ENCODE measurements around the gene ZNF385A.

ZNF385A gene

DNA sequence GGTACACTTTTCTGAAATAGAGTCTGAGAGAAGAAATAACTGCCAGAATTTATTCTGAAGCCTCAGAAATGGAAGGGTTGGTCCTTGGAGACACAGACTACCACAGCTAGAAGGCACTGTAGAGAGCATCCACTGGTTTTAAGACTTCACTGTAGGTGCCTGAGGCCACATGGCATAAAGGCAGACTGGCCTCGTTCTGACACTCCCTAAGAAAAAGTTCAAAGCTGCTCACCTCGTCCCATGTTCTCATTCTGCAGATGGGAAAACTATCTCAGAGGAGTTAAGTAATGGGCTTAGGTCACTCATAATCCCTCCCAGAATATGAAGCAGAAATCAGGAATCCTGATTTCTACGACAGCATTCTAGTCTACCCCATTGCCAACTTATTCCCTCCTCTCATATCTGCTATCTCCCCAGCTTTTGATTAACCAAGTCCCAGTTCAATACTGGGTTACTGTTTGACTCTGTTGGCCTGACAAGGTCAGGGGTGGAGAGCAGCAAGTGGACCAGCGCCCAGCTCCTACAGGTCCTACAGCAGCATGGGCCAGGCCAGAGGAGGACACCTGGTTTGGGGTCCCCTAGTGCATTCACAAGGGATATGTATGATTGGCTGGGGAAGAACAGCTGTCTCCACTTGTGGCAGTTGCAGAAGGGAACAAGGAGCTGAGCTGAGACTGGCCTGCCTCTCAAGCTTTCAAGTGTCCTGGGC lies 30.8 kb upstream of the ZNF385A start:
- peak; percentile 49 to 53 for DNase-seq

DNA sequence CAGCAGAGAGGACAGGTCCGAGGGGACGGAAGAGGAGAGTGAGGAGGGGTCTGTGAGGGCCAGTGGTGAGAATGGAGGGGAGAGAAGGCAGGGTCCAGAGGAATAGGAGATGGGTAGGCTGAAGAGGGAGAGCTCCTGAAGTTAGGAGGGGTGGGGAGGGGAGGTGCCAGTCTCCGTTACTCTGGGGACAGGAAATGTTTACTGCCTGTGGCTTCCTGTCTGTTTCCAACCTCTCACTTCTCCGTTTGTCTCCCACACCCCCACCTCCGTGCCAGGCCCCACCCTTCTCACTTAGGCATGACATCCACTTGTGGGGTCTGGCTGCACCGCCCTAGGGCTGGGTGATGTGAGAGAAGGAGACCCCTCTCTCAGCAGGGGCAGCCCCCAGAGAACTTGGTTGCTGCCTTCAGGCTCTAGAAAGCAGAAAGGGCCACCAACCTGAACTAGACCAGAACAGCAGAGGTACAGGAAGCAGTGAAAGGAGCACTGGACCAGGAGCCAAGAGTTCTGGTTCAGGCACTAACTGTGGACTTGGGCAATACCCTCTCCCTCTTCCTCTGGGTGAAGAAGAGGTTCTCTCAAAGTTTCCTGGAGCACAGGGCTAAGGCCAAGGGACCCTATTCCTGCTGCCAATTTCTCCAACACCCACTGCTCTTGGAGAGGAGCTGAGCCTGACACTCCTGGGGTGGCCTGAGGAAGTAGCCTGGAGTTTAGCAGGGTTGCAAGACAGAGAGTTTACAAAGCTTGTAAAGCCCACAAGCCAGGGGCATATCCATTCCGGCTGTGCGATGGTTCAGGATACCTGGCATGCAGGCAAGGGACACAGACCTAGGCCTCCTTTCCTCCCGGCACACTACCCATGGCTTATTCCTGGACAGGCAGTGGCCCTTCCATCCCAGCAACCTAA lies 29.0 kb upstream of the ZNF385A start:
- DNase-seq = peak; percentile 96 to 98

DNA sequence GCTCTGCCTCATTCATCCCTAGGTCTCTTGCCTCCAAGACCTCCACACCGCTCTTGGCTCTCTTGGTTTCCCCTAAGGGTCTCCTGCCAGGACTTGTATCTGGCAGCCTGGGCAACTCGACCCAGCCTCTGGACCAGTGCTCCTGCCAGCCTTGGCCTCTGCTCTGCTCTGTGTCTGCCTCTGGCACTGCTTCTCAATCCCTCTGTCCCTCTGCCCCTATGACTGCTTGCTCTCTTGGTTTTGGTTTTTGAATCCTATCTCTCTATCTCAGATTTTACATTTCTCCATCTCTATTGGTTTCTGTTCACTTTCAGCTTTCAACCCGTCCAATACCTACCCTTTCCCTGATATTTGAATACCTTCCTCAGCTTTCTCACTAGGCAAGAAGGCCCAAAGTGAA lies 28.3 kb upstream of the ZNF385A start:
- DNase-seq = no peak

DNA sequence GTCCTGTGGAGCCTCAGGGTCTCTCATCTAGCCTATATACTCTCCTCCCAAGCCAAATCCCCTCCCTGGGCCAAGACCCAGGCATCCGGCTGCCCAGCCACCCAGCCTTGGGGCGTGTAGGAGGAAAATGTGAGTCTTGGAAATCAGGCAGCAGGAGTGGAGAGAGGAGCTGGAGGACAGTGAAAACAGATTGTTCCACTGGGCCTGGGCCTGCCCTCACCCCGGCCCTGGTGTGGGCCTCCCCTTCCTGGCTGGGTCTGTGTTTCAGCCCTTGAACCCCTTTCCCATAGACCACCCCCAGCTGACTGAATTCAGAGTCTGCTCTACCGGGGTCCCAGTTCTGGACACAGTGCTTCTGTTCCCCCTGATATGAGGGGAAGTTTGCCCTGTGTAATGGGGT lies 27.8 kb upstream of the ZNF385A start:
- DNase-seq = no peak

DNA sequence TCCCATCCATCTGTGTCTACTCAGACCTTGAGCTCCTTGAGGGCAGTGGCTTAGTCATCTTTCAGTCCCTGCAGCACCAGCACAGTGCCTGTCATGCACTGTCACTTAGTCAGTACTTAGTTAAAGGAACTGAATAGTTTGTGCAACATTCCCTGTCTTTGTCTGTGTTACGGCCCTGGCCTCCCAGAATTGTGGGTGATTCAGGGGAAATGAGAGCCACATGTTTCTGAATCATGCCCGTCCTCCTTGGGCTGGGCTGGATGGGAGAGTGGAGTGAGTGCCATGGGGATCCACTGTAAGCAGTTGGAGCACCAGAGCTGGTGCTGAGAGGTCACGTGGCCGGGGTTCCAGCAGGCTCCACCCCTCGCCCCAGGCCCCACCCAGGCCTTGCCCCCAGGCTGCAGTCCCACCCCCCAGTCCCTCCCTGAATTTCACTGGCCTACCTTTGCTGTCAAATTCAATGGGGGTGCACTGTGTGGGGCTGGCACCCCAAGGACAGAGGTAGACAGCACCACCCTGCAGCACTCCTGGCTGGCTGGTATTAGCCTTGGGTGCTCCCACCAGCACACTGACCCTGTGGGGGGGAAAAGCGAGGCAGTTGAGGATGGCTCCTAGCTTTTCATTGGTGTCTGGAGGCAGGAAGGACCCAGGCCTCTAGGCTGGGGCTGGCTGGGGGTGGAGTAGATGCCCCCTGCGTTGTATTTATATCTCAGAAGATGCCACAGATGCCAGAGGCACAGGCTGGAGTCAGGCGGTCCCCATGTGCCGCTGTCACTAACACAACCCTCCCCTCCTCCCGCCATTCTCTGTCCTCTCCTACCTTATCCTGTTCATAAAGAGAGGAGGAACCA lies 27.1 kb upstream of the ZNF385A start:
- peak; percentile 66 to 70 for DNase-seq

DNA sequence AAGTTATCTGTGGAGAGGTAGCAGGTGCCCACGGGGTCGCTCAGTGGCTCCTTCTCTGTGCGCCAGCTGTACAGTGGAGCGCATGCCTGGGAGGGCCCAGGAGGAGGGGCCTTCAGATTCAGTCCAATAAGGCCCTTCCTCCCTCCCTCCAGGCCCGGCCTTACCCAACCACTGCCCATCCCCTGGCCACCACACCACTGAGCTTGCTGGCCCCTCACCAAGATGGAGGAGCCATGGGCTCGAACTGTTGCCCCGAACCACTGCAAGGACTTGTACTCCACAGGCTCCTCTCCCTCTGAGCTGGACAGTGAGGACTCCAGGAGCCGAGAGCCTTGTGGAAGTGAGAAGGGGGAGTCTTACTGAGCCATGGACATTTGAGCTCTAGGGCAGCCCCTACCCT lies 24.7 kb upstream of the ZNF385A start:
- no peak for DNase-seq

DNA sequence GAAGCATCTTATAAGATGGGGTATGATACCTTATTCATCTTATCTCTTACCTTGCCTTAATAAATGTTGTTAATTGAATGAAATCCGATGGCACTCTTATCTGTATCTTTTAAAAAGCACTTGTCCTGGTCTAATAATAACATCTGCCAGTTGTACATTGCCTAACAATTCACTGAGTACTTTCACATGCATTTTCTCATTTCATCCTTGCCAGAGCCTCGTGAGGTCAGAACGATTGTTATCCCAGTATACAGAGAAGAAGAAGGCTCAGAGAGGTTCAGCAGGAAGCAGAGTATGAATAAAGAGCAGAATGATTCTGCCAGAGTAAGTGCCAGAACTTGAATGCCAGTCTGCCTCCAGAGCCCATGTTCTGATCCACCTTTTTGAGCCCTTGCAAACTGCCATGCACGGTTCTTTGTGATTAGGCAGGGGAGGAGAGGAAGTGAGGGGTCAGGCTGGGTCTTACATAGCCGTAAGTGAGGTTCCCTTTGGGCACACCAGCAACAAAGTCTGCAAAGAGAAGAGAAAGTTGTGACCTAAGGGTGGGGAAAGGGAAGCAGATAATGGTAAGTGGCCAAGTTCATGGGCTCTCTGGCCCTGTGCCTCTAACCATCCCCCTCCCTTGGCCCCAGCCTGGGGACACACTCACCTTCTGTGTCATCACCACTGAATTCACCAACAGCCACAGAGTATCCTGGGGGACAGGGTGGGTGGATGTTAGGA lies 22.8 kb upstream of the ZNF385A start:
- DNase-seq = no peak

DNA sequence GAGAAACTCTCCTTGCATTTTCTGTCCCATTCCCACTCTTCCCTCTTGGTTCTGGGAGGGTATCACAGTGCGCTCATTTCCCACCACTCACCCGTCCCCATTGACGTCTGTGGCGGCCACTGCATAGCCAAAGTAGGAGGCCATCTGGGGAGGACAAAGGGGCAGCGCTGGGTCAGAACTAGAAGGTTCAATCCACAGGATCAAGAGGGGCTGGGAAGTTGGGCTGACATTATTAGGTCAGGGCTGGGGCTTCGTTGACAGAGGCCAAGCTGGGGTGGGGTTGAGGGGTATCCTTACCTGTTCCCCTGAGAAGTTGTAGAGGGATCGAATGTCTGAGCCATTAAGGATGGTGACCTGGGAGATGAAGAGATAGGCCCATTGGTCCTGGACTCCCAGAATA lies 21.0 kb upstream of the ZNF385A start:
- no peak for DNase-seq

DNA sequence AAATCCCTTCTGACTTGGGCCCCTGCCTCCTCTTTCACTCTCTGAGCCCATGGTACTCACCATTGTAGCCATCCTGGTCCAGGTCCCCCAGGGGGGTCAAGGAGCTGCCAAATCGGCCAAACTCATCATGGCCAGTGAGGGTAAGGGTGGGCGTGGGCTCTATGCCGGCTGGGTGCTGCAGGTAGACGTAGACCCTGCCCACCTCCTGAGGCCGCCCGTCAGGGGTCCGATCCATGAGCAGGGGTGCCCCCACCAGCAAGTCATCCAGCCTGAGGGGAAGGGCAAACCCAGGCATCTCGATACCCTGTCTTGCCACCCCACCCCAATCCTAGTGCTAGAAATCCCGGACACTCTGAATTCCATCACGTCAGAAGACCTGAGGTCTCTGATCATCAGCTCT lies 20.6 kb upstream of the ZNF385A start:
- no peak for DNase-seq

DNA sequence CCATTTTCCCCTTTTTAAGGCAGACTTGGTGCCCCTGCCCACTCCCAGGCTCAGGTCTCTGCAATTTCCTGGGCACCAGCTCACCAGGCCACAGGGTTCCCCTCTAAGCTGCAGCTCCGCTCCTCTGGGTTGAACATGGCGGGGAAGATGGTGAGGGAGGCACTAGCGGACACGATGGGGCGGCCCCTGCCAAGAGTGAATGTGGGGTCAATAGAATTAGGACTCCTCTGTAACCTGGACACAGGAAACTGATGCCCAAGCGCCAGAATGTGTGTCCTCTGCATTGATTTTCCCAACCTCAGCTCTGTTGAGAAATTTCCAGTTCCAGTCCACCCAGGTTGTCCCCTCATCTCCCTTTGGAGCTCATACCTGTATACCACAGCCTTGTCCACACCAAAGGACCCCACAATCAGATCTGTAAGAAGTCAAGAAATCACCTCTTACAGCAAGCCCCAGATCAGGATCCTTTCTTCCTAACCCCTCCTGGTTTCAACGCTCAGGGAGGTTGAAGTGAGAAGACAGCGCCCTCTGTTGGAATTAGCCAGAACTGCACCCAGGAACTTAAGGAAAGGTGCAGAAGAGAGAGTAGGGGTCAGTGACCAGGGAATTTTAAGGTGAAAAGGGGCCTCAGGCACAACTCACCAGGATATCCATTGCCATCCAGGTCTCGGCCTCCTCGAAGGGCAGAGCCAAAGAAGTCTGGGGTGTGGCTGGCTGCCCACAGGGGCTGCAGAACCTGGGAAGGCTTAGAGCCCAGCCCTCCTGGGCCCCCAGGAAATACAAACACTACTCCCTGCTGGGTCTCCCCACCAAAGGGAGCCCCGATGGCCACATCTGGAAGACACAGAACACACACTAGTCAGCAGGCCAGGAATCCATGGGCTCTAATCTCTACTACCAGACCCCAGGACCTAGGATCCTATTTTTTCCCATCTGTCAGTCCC lies 19.8 kb upstream of the ZNF385A start:
- peak; percentile 62 to 66 for DNase-seq

DNA sequence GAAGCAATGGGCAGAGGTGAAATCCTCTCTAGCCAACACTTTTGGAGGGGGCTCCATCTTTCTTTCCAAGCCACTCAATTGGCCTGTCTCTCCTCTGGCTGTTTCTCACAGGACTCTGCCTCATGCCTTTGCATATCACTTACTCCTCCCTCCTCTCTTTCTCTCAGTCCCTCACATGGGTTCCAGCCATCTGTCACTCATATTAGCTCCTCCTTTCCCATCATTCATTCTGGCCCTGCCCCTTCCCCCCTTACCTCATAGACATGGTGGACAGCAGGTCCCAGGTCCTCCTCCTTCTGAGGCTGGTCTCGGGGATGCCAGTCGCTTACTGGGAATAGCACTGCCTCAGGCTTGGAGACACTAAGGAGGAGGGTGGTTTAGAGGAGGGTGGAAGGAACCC lies 16.6 kb upstream of the ZNF385A start:
- DNase-seq = no peak

DNA sequence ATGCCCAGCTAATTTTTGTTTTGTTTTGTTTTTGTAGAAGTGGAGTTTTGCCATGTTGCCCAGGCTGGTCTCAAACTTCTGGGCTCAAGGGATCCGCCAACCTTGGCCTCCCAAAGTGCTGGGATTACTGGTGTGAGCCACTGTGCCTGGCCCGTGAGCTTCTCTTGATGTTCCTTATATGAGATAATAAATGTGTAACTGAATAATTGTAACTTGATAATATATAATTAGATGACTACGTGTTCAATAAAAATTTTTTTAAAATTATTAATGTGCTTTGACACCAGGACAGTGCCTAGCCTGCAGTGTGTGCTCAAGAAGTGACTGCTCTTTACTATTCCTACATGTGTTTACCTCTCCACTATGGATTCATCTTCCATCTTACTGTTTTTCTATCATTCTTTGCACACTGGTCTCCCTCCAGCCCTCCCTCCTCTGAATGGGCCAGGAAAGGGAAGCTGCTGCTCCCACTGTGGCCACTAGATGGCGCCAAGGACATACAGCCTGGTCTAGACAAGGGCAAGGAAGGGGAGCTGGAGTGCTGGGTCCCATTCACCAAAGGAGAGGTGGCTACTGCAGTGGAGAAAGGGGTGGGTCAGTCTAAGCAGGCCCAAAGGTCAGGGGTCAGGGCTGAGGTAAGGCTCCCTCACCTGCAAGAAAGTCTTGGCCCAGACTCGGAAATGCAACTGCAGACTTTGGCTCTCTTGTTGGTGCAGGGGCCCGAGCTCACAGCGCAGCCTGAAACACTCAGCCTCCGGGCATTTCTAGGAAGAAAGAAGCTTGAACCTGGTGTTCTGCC lies 14.7 kb upstream of the ZNF385A start:
- DNase-seq = peak; percentile 79 to 85

DNA sequence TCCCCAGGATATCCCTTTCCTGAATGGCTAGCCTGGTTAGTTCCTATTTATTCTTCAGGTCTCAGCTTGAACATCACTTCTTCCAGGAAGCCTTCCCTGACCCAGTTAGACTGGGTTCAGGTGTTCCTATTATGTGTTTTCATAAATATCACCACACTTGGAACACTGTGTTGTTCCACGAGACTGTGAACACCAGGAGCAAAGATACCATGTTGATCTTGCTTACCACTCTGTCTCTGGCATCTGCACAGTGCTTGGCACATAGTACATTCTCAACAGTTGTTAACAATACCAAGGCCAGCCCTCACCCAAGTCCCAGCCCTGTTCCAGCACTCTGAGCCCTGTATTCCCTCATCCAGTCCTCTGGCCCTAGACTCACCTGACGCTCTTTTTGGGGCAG lies 13.7 kb upstream of the ZNF385A start:
- no peak for DNase-seq

DNA sequence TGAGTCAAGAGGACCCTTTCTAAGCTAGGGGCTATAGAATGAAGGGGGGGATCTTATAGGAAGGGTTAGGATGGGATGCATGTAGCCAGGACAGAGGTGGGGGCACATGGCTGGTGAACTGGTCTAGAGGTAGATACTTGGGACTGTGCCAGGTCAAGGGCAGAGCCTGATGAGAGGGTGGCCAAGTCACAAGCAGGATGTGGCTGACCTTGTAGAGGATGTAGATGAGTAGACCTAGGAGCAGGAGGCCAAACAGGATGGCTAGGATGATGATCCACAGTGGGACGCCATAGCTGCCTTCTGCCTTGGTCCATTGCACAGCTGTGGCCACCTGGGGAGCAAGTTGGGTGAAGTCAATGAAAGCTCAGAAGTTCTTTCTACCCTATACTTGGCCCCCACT lies 12.6 kb upstream of the ZNF385A start:
- DNase-seq = no peak

DNA sequence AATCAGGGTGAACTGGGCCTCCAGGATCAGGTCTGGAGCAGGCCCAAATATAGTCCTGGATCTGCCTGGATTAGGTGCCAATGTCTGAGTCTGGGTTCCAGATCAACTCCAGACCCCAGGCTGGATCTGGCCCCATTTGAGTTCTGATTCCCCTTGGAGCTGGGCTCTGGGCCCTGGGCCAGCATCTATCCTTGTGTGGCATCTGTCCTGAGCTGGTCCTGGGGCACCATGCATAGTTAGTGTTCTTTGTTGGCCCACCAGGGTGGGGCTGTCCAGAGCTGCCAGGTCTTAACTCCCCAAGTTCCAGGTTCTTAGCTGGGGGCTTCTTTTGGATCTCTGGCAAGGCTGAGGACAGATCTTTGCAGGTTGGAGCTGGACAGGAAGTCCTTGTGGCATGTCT lies 11.0 kb upstream of the ZNF385A start:
- DNase-seq = no peak

DNA sequence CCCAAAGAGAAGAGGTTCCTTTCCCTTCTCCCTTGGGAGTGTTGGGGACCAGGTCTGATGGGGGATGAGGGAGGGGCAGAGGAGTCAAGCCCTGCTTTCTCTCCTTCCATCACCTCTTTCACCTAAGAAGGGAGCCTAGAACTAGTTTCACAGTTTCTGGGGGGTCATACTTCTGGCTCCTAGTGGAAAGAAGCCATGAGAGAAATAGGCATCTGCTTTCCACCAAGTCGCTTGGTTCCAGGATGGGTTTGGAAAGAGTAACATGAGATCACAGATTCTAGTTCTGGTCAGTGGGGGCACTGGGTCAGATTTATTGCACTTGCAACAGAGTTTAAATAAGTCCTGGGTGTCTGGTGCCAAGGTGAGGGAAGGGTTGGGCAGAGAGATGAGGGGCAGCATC lies 10.5 kb upstream of the ZNF385A start:
- DNase-seq = no peak

DNA sequence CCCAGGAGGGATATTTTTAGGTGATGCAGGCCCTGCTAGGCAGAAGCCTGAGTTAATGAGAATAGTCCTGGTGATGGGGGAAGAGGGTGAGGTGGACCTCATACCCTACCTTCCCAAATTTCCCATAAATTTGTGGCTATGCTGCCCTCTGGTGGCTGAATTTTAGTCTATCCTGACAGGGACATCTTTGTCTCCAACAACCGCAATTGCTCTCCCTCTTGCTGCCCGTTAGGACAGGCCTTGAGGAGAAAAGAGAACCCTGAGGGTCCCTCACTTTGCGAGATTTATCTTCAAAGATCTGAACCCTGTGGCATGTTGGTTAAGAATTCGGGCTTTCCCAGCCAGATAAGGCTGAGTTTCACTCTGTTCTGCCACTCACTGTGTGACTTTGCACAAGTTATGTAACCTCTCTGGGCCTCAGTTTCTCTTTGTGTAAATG lies 9.8 kb upstream of the ZNF385A start:
- DNase-seq = peak; percentile 26 to 40

DNA sequence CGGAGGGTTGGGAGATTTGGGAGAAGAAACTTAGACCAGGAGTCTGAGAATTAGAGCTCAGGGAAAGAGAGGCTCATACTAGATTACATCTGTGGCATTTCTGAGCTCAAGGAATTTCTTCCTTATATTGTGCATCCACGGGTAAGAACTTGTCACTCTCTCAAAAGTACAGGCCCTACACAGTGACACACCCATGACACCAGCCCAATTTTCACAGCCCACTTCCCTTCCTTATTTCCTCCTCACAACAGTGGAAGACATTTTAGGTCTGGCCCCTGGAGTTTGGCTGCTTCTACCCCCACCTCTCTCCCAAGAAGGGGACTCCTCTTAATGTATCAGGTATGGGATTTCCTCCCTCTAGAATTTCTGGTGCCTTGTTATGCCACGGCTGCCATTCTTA lies 9.2 kb upstream of the ZNF385A start:
- DNase-seq = peak; percentile 24 to 31

DNA sequence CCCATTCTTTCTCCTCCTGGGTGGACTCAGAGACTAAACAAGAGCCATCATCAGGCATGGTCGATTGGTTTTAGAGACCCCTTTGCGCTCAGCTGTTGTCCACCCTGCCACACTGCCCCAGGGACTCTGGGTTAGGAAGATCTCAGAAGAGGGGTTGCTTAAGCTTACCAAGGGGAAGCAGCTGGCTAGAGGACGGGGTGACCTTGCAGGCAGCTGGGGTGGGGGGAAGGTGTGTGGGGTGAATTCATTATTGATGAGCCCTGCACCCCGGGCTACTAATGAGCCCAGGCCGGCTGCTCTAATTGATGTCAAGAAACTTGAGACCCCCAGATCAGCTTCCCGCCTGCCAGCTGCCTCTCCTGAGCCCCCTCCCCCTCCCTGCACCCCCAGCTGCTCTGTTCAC lies 8.7 kb upstream of the ZNF385A start:
- DNase-seq = no peak

DNA sequence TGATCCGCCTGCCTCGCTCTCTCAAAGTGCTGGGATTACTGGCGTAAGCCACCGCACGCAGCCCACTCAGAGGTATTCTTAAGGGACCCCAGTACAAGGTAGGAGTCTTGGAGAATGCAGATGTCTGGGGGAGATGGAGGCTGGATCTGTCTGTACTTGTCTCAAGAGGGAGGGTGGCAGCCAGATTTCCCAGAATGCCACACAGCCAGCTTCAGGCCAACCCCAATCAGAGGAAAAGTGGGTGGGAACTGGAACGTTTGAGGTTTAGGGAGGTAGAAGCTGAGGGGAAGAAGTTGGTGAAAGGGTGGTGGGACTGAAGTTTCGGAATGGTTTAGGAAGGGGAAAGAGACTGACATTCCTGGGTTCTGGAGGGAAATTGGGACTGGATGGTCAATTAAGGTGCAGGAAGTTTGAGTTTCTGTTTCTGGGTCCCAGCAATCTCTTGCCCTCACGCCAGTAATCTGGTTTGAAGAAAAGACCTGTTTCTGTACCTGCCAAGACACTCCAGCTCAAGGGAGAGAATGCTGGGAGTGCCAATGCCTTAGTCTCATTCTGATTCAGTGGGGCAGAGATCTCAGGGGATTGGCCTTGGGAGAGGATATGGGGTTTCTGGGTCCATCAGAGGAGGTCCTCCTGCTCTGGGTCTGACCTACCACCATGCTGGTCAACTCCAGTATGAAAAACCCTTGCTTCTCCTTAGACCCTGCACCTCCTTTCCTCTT lies 8.1 kb upstream of the ZNF385A start:
- DNase-seq = no peak
